Natural killer cell treated with Interleukin-12 subunit alpha and Interleukin-12 subunit beta and Interleukin-15 and Interleukin-18, amount 100 ng/mL, for 72 hours (primary cell): ENCODE results near the gene RNF112. TPM values are rescaled to one million over a fixed set of nuclear protein-coding genes. Genes with fewer than 3 reads are reported as not detected.
"Not testable (repeated sequence)": the region's sequence is repeated elsewhere in the genome, so short reads cannot be mapped to it uniquely, and the experiment has no call there.

Experiments
- ATAC-seq, 2 donors: fragments of 150-1000 bp; cut with Tn5 transposase in 1 of 2; sonication (Bioruptor Pico), chemical (Tn5 transposase) in 1 of 2; 2 replicates each; pipeline ENCODE4 v1.10.0; 2021
- DNase-seq: peaks from one replicate; pipeline ENCODE4 v3.0.0; 2022; ENCODE audit warnings: low spot score
- H3K27ac Mint-ChIP-seq, 2 donors: 1 replicate in 1 of 2; 2 replicates in 1 of 2; pipeline ENCODE4 v1.8.0; 2022; ENCODE audit warnings: mixed read lengths in 2 of 2, mild to moderate bottlenecking in 1 of 2, moderate library complexity in 1 of 2
- H3K27me3 Mint-ChIP-seq, 2 donors: 1 replicate in 1 of 2; 2 replicates in 1 of 2; pipeline ENCODE4 v1.8.0; 2022; ENCODE audit warnings: mixed read lengths in 2 of 2
- H3K36me3 Mint-ChIP-seq: one replicate; pipeline ENCODE4 v1.8.0; 2022; ENCODE audit warnings: mixed read lengths
- H3K4me1 Mint-ChIP-seq, 2 donors: 1 replicate in 1 of 2; 2 replicates in 1 of 2; pipeline ENCODE4 v1.8.0; 2022; ENCODE audit warnings: low read depth in 2 of 2, mixed read lengths in 2 of 2, mild to moderate bottlenecking in 1 of 2
- H3K4me3 Mint-ChIP-seq: one replicate; pipeline ENCODE4 v1.8.0; 2022; ENCODE audit warnings: mixed read lengths
- H3K9me3 Mint-ChIP-seq: 2 replicates; pipeline ENCODE4 v1.8.0; 2022; ENCODE audit warnings: mixed read lengths
- total RNA-seq, 2 donors: library from RNA; stranded (reverse); gene quantifications; one replicate each; pipeline ENCODE4 v1.2.3, GENCODE V29; 2022

RNF112 gene
- total RNA-seq, 2 donors from 2014 or later: 0.14 to 1.1 TPM

DNA sequence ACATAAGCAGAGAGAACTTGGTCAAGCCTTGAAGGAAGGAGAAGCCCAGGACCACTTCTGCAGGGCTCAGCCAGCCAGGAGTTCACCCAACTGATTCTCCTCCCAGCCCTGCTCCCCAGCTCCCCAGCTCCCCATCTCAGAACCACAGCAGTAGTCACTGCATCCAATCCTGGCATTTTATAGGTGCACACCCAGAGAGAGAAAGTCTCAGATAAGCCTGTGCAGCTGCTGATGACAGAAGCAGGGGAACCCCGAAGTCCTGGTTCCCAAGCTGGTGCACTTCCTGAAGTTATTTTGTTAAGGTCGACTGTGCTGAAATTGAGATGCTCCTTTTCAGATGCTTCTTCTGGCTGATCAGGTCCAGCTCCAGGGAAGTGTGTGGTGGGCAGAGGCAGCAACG is 6.6 kb downstream of the RNF112 start:
- DNase-seq (no peak), ATAC-seq (no peak)
- Mint-ChIP-seq H3K27me3 (no peaks in the 10 kb centered on the region), H3K9me3 (no peaks in the 10 kb centered on the region), H3K4me3 (no peak overlapping the region), H3K4me1 (no peaks in the 10 kb centered on the region), H3K27ac (peak overlapping the region in 1 of 2 donors; percentile 25), H3K36me3 (no peaks in the 10 kb centered on the region)

DNA sequence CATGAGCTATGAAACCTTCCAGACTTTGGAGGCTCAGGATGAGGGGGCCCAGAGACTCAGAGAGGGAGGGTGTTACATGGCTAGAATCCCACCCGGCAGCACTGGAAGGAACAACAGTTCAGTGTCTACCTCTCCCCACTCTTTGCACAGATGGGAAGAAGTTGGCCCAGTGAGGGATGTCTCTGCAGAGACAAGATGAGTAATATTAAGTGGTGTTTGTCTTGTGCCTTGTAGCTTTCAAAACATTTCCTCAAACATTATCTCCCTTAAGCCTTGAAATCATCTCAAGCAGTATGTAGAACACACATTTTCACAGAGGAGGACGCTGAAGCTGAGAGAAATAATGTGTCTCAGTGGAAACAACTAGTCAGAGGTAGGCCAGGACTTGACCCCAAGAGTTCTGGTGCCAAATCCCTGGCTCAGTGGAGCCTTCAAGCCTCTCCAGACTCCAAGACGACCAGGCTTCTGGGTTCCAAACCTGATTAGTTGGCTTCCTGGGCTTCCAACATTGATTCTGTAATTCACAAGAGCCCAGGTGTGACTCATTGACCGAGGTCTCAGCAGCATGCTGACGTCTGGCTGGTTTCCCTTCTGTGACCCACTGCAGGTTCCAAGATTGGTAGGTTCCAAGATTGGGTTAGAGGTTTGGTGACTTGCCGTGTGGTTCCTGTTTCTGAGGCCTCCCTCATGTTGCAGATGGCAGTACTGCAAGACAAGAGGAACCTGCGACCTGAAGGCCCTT is 7.4 kb downstream of the RNF112 start:
- Mint-ChIP-seq H3K36me3 (no peaks in the 10 kb centered on the region), H3K4me1 (no peaks in the 10 kb centered on the region), H3K27ac (peak overlapping the region in 1 of 2 donors; percentile 25), H3K27me3 (no peaks in the 10 kb centered on the region), H3K4me3 (no peak overlapping the region), H3K9me3 (no peaks in the 10 kb centered on the region)
- ATAC-seq: no peak
- DNase-seq: no peak

DNA sequence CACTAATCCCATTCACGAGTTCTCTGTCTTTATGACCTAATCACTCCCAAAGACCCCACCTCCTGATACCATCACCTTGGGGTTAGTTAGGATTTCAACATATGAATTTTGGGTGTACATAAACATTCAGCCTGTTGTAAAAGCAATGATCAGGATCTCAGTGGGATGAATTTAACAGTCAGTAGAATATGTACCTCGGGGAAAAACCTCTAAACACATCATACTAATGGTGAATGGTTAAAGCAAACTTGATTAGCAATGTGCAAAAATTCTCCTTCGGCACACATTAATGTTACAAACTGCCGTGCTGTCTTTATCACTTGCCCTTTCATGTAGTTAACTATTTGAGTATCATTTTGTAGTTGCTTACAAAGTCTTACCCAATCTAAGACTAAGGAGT is 10.2 kb downstream of the RNF112 start:
- Mint-ChIP-seq H3K27me3 (no peaks in the 10 kb centered on the region), H3K36me3 (no peaks in the 10 kb centered on the region), H3K4me1 (no peaks in the 10 kb centered on the region), H3K4me3 (no peak overlapping the region), H3K9me3 (no peaks in the 10 kb centered on the region), H3K27ac (no peak overlapping the region)
- ATAC-seq (no peak), DNase-seq (no peak)

DNA sequence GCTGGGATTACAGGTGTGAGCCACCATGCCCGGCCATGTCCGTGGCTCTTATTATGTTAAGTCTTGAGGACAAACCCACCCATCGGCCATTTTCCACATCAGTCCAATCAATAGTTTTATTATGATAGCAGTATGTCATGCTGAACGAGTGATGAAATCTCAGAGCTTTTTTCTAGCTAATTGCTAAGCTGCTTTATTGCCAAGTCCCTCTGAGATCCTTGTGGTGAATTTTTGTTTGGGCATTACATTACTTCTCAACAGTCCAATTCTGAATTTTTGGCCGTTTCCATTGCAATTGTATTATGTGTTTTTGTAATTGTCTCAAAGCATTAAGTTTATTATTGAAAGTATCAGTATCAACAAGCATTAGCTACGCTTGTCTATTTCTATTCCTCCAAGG is 10.9 kb downstream of the RNF112 start:
- no peaks in the 10 kb centered on the region for H3K36me3 Mint-ChIP-seq
- no peak for DNase-seq
- no peaks in the 10 kb centered on the region for H3K9me3 Mint-ChIP-seq
- no peak overlapping the region for H3K27ac Mint-ChIP-seq
- H3K27me3 Mint-ChIP-seq: no peaks in the 10 kb centered on the region
- ATAC-seq: no peak
- H3K4me3 Mint-ChIP-seq: no peak overlapping the region
- no peaks in the 10 kb centered on the region for H3K4me1 Mint-ChIP-seq

DNA sequence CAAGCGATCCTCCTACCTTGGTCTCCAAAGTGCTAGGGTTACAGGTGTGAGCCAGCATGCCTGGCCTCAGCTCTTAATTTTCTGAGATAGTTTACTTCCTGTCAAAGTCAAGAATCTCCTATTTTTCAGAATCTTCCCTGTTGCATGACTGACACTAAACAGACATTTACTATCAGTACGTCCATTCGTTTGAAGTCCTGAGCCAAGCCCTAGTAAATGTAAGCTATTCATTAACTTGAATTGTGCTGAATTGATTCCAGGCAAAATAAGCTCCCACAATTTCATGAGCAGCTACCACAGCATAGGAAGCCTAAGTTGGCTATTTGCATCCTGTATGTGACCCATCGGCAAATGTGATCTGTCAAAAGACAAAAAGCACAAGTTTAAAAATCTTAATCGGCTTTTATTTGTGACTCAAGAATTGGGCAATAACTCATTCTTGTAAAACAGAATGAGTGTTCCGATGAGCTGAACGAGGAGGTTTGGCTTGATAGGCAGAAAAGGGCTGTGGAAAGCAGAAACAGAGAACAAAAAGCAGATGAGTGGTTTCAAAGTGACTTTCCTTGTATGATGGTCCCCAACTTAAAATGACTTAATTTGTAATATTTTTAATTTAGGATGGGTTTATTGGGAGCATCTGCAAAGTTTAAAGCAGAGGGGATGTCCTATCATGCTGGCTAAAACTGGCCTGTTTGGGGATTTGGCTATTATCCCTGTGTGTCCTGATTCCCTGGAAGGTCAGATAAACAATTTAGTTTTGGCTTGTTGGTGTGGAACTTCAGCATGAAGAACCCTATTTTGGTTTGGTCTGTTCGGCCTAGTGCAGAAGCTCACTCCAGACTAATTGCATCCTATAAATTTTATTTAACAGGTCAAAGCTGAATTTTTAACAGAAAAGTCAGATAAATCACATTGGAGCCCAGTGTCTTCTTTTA is 14.2 kb downstream of the RNF112 start:
- Mint-ChIP-seq H3K9me3 (no peaks in the 10 kb centered on the region), H3K27ac (no peak overlapping the region), H3K4me3 (no peak overlapping the region), H3K36me3 (no peaks in the 10 kb centered on the region), H3K4me1 (no peaks in the 10 kb centered on the region), H3K27me3 (peaks cover 0 to 3% of the 10 kb centered on the region in 2 donors)
- ATAC-seq (no peak), DNase-seq (no peak)

DNA sequence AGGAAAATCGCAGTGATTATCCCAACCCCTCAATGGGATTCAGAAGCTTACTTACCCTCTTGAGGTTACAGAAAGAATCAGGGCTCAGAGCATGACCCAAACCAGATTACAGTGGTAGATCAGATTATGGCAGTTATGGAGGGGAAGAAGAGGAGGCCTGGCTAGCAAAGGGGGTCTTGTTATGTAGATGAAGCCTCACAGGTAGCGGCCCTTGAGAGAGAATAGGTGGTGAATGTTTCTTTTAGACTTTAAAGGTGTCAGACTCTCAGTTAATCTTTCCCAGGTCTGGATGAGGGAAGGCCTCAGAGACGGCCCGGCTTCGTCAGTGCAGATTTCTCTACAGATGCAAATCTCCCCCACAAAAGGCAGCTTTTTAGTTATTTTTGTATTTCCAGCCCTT is 15.6 kb downstream of the RNF112 start:
- ATAC-seq: no peak
- H3K4me1 Mint-ChIP-seq: no peaks in the 10 kb centered on the region
- H3K27me3 Mint-ChIP-seq: peaks cover 0 to 3% of the 10 kb centered on the region in 2 donors
- H3K9me3 Mint-ChIP-seq: no peaks in the 10 kb centered on the region
- no peak overlapping the region for H3K4me3 Mint-ChIP-seq
- no peak overlapping the region for H3K27ac Mint-ChIP-seq
- no peaks in the 10 kb centered on the region for H3K36me3 Mint-ChIP-seq
- DNase-seq: no peak

DNA sequence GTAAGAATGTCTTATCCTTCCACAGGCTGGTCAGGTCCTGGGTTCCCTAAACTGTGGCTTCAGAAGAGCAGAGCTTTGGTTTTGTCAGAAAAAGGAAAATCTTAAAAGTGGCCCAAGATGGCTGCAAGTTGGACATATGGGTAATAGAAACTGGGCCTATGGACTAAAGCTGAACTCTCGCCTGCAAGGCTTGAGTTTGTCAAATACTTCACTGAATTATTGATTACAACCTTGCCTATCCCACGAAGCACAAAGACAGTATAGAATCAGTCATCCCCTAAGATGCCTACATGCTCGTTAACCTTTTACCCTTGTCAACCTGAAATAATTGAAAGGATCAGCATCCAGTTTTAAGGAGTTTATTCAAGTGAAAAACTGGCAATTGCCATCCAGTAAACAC is 20.7 kb downstream of the RNF112 start:
- H3K27ac Mint-ChIP-seq: no peak overlapping the region
- no peaks in the 10 kb centered on the region for H3K4me1 Mint-ChIP-seq
- H3K9me3 Mint-ChIP-seq: no peaks in the 10 kb centered on the region

DNA sequence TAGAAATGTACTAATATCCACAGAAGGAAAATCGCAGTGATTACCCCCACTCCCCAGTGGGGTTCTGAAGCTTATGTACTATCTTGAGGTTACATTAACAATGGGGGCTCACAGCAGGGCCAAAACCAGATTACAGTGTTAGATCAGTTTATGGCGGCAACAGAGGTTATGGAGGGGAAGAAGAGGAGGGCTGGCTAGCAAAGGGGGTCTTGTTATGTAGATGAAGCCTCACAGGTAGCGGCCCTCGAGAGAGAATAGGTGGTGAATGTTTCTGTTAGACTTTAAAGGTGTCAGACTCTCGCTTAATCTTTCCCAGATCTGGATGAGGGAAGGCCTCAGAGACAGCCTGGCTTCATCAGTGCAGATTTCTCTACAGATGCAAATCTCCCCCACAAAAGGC is 22.2 kb downstream of the RNF112 start:
- ATAC-seq: no peak
- H3K27ac Mint-ChIP-seq: no peak overlapping the region
- H3K27me3 Mint-ChIP-seq: peaks cover 0 to 3% of the 10 kb centered on the region in 2 donors
- H3K9me3 Mint-ChIP-seq: no peaks in the 10 kb centered on the region
- no peak for DNase-seq
- H3K36me3 Mint-ChIP-seq: no peaks in the 10 kb centered on the region
- no peaks in the 10 kb centered on the region for H3K4me1 Mint-ChIP-seq
- no peak overlapping the region for H3K4me3 Mint-ChIP-seq

More for the DNA sequence above, 20.7 kb downstream of the RNF112 start:
- Mint-ChIP-seq H3K4me3 (no peak overlapping the region), H3K36me3 (no peaks in the 10 kb centered on the region), H3K27me3 (peaks cover 0 to 3% of the 10 kb centered on the region in 2 donors)
- DNase-seq (no peak), ATAC-seq (no peak)

DNA sequence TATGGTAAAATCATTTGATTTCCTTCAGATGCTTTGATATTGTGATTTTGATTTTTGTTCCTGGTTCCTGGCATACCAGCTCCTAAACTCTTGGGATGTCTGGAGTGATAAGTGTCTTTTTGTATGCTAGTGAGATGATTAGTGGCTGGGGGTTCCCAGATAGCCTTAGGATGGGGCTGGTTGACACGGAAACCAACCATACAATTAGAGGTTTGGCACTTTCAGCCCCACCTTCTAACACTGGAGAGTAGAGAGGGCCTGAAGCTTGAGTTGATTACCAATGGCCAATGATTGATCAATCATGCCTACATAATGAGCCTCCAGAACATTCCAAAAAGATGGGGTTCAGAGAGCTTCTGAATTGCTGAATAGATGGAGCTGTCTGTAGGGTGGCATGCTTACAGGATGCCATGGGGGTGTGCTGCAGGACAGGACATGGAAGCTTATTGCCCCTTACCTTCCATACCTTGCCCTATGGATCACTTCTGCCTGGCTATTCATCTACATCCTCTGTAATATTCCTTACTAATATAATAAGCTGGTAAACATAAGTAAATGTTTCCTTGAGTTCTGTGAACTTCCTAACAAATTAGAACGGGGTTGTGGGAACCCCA is 22.8 kb downstream of the RNF112 start:
- DNase-seq (no peak), ATAC-seq (no peak)
- Mint-ChIP-seq H3K4me3 (no peak overlapping the region), H3K36me3 (no peaks in the 10 kb centered on the region), H3K9me3 (no peaks in the 10 kb centered on the region), H3K4me1 (no peaks in the 10 kb centered on the region), H3K27me3 (peaks cover 0 to 3% of the 10 kb centered on the region in 2 donors), H3K27ac (peak overlapping the region in 1 of 2 donors; percentile 29)

DNA sequence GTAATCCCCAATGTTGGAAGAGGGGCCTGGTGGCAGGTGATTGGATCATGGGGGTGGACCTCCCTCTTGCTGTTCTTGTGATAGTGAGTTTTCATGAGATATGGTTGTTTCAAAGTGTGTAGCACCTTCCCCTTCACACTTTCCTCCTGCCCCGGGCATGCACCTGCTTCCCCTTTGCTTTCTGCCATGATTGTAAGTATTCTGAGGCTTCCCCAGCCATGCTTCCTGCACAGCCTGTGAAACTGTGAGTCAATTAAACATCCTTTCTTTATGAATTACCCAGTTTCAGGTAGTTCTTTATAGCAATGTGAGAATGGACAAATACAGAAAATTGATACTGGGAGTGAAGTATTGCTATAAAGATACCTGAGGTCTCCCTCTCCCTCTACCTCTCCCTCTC is 29.4 kb downstream of the RNF112 start:
- no peaks in the 10 kb centered on the region for H3K9me3 Mint-ChIP-seq
- ATAC-seq (no peak), DNase-seq (no peak)
- peaks cover 0 to 14% of the 10 kb centered on the region in 2 donors for H3K27me3 Mint-ChIP-seq
- no peak overlapping the region for H3K27ac Mint-ChIP-seq
- peaks cover 0 to 5% of the 10 kb centered on the region in 2 donors for H3K4me1 Mint-ChIP-seq
- peaks cover 9% of the 10 kb centered on the region for H3K36me3 Mint-ChIP-seq
- no peak overlapping the region for H3K4me3 Mint-ChIP-seq

DNA sequence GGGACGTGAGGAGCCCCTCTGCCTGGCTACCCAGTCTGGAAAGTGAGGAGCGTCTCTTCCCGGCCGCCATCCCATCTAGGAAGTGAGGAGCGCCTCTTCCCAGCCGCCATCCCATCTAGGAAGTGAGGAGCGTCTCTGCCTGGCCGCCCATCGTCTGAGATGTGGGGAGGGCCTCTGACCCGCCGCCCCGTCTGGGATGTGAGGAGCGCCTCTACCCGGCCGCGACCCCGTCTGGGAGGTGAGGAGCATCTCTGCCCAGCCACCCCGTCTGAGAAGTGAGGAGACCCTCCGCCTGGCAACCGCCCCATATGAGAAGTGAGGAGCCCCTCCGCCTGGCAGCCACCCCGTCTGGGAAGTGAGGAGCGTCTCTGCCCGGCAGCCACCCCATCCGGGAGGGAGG is 30.3 kb downstream of the RNF112 start:
- DNase-seq, H3K27ac Mint-ChIP-seq, H3K36me3 Mint-ChIP-seq, ATAC-seq, H3K4me1 Mint-ChIP-seq, H3K4me3 Mint-ChIP-seq, H3K9me3 Mint-ChIP-seq: not testable (repeated sequence)
- H3K27me3 Mint-ChIP-seq: peaks cover 0 to 14% of the 10 kb centered on the region in 2 donors

DNA sequence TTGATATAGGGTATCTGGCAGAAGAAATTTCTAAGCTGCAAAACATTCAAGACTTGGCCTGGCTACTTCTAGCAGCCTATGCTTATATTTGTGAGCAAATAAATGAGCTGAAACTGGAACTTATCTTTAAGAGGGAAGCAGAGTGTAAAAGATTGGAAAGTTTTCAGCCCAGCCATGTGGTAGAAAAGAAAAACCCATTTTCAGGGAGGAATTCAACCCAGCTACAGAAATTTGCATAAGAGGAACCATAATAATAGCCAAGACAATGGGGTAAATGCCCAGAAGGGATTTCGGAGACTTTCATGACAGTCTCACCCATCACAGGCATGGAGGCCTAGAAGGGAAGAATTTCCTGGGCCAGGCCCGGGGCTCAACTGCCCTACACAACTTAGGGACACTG is 31.7 kb downstream of the RNF112 start:
- Mint-ChIP-seq H3K36me3 (peaks cover 9% of the 10 kb centered on the region), H3K4me1 (peaks cover 4 to 10% of the 10 kb centered on the region in 2 donors), H3K9me3 (no peaks in the 10 kb centered on the region), H3K27me3 (peaks cover 0 to 14% of the 10 kb centered on the region in 2 donors), H3K27ac (no peak overlapping the region), H3K4me3 (no peak overlapping the region)
- DNase-seq: no peak
- no peak for ATAC-seq

DNA sequence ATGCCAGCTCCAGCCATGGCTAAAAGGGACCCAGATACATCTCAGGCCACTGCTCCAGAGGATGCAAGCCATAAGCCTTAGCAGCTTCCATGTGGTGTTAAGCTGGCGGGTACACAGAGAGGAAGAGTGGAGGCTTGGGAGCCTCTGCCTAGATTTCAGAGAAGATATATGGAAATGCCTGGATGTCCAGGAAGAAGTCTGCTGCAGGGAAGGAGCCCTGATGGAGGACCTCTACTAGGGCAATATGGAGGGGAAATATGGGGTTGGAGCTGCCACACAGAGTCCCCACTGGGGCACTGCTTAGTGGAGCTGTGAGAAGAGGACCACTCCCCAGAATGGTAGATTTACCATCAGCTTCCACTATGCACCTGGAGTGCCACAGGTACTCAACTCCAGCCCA is 32.1 kb downstream of the RNF112 start:
- Mint-ChIP-seq H3K4me3 (no peak overlapping the region), H3K4me1 (peaks cover 4 to 10% of the 10 kb centered on the region in 2 donors), H3K27me3 (peaks cover 0 to 14% of the 10 kb centered on the region in 2 donors), H3K36me3 (peaks cover 9% of the 10 kb centered on the region), H3K27ac (no peak overlapping the region), H3K9me3 (no peaks in the 10 kb centered on the region)
- DNase-seq (no peak), ATAC-seq (no peak)

DNA sequence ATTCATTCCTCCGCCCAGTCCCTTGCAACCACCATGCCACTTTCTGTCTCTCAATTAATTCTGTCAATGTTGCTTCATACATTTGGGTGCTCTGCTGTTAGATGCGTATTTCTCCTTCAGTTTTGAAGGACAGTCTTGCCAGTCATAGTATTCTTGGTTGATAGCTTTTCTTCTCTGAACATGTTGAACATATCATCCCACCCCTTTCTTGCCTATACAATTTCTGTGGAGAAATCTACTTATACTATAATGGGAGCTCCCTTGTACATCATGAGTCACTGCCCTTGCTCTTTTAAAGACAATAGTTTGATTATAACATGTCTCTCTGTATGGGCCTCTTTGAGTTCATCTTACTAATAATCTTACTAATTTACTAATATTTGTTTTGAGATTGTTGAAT is 34.1 kb downstream of the RNF112 start:
- no peak overlapping the region for H3K4me3 Mint-ChIP-seq
- H3K36me3 Mint-ChIP-seq: peaks cover 9% of the 10 kb centered on the region
- H3K27me3 Mint-ChIP-seq: peaks cover 8 to 12% of the 10 kb centered on the region in 2 donors
- DNase-seq (no peak), ATAC-seq (no peak)
- H3K27ac Mint-ChIP-seq: no peak overlapping the region
- no peaks in the 10 kb centered on the region for H3K9me3 Mint-ChIP-seq
- peaks cover 4 to 10% of the 10 kb centered on the region in 2 donors for H3K4me1 Mint-ChIP-seq
